ENCODE results near the gene FAM117B.
"Not testable (repeated sequence)": the region's sequence is repeated elsewhere in the genome, so short reads cannot be mapped to it uniquely, and the experiment has no call there.

The FAM117B gene

DNA sequence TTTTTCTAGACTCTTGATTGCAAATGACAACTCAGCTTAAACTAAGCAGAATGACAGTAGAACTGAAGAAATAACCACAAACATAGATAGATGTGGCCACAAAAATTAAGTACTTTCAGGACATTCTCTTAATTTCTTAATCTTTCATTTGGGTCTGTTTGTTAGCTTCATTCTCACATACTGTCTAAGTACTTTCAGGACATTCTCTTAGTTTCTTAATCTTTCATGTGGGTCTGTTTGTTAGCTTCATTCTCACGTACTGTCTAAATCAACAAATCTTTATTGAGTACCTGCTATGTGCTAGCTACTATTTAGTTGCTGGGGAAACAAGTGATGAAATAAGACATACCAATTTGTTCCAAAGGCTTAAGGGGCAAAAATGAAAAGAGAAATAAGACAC is 35.1 kb downstream of the FAM117B start:
- peak overlapping the region; percentile 49 for H3K4me2 ChIP-seq
- no peaks in the 10 kb centered on the region for H4K20me1 ChIP-seq (ENCODE audit: insufficient read depth)
- no peaks in the 10 kb centered on the region for H3K36me3 ChIP-seq (ENCODE audit: insufficient read depth)
- peaks cover 23% of the 10 kb centered on the region for H3K4me1 ChIP-seq (ENCODE audit: low read depth, poor library complexity, severe bottlenecking)
- H3K79me2 ChIP-seq (ENCODE audit: insufficient read depth, low read depth): no peaks in the 10 kb centered on the region
- no peak overlapping the region for H3K4me3 ChIP-seq (IDR thresholded peaks at IDR 0.05; ENCODE audit: insufficient read depth, low read depth, low read length)
- no peak overlapping the region for H3K9ac ChIP-seq
- H3K27me3 ChIP-seq (ENCODE audit: insufficient read depth, low read depth): no peaks in the 10 kb centered on the region; the same call in 1 of the 2 replicates
- H3K27ac ChIP-seq: peak overlapping the region; percentile 5; the same call in 1 of the 2 replicates
- no peak overlapping the region for H2AFZ ChIP-seq (ENCODE audit: low read depth)
- TF ChIP-seq, protein P1, sequence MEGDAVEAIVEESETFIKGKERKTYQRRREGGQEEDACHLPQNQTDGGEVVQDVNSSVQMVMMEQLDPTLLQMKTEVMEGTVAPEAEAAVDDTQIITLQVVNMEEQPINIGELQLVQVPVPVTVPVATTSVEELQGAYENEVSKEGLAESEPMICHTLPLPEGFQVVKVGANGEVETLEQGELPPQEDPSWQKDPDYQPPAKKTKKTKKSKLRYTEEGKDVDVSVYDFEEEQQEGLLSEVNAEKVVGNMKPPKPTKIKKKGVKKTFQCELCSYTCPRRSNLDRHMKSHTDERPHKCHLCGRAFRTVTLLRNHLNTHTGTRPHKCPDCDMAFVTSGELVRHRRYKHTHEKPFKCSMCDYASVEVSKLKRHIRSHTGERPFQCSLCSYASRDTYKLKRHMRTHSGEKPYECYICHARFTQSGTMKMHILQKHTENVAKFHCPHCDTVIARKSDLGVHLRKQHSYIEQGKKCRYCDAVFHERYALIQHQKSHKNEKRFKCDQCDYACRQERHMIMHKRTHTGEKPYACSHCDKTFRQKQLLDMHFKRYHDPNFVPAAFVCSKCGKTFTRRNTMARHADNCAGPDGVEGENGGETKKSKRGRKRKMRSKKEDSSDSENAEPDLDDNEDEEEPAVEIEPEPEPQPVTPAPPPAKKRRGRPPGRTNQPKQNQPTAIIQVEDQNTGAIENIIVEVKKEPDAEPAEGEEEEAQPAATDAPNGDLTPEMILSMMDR (conservative IDR thresholded peaks at IDR 0.05; ENCODE audit: low read depth, low read length): no peak

DNA sequence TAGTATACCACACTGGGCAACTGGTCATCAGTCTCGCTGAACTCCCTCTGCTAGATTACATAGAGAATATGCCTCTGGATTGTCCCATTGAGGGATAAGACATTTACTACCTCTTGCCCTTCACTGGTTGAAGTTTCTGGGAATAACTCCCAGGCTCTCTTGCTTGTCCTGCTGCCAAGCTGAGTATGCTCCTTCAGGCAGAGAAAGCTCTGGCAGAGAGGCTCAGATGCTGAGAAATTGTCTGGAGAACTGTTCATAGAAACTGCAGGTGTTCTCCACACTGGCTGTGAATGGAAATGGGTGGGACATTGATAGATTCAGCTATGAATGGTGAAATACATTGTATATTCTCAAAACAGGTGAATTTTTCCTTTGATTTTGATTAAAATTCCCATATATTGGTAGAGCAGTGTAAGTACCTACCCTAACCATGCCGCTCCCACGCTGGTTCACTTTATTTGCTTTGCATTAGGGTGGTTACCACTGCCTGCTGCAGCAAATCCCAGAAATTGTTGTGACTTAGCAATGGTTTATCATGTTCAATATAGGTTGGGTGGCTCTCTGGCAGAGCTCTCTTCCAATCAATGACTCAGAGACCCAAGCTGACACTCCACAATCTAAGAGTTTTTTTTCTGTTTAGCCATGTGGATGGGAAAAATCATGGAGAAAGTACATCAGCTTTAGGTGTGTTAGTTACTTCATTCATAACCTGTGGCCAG is 36.7 kb downstream of the FAM117B start:
- no peak overlapping the region for H3K9ac ChIP-seq
- no peak overlapping the region for H3K27ac ChIP-seq
- H3K4me2 ChIP-seq: no peak overlapping the region
- no peak overlapping the region for H2AFZ ChIP-seq (ENCODE audit: low read depth)
- no peaks in the 10 kb centered on the region for H3K36me3 ChIP-seq (ENCODE audit: insufficient read depth)
- TF ChIP-seq, protein P1 (conservative IDR thresholded peaks at IDR 0.05; ENCODE audit: low read depth, low read length): no peak
- H3K4me3 ChIP-seq (IDR thresholded peaks at IDR 0.05; ENCODE audit: insufficient read depth, low read depth, low read length): no peak overlapping the region
- H3K27me3 ChIP-seq (ENCODE audit: insufficient read depth, low read depth): no peaks in the 10 kb centered on the region; the same call in 1 of the 2 replicates
- H3K4me1 ChIP-seq (ENCODE audit: low read depth, poor library complexity, severe bottlenecking): peaks cover 23% of the 10 kb centered on the region
- no peaks in the 10 kb centered on the region for H4K20me1 ChIP-seq (ENCODE audit: insufficient read depth)
- no peaks in the 10 kb centered on the region for H3K79me2 ChIP-seq (ENCODE audit: insufficient read depth, low read depth)

DNA sequence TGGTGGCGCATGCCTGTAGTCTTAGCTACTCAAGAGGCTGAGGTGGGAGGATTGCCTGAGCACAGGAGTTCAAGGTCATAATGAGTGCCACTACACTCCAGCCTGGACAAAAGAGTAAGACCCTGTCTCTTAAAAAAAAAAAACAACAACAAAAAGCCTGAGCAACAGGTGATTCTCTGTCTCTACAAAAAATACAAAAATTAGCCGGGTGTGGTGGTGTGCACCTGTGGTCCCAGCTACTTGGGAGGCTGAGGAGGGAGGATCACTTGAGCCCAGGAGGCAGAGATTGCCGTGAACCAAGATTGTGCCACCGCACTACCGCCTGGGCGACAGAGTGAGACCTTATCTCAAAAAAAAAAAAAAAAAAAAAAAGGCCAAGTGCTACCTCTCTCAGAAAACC is 40.3 kb downstream of the FAM117B start:
- H3K4me1 ChIP-seq (ENCODE audit: low read depth, poor library complexity, severe bottlenecking); H3K27ac ChIP-seq; H3K36me3 ChIP-seq (ENCODE audit: insufficient read depth); H3K4me3 ChIP-seq (IDR thresholded peaks at IDR 0.05; ENCODE audit: insufficient read depth, low read depth, low read length); H3K27me3 ChIP-seq (ENCODE audit: insufficient read depth, low read depth); H3K9ac ChIP-seq; H3K79me2 ChIP-seq (ENCODE audit: insufficient read depth, low read depth); H3K4me2 ChIP-seq; H2AFZ ChIP-seq (ENCODE audit: low read depth); H4K20me1 ChIP-seq (ENCODE audit: insufficient read depth): not testable (repeated sequence)

DNA sequence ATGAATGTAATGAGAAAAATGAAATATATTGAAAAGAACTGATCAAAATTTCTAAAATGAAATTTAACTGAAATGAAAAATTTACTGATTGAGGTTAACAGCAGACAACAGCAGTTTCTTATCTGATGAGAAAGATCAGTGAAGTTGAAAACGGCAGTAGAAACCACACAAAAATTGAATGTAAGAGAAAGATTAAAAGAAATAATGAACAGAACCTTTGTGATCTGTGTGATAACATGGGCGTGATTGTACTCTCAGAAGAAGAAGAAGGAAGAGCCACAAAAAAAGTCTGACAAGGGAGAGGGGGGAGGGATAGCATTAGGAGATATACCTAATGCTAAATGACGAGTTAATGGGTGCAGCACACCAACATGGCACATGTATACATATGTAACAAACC is 45.2 kb downstream of the FAM117B start:
- no peak overlapping the region for H3K4me3 ChIP-seq (IDR thresholded peaks at IDR 0.05; ENCODE audit: insufficient read depth, low read depth, low read length)
- no peaks in the 10 kb centered on the region for H3K79me2 ChIP-seq (ENCODE audit: insufficient read depth, low read depth)
- H2AFZ ChIP-seq (ENCODE audit: low read depth): no peak overlapping the region
- no peaks in the 10 kb centered on the region for H3K4me1 ChIP-seq (ENCODE audit: low read depth, poor library complexity, severe bottlenecking)
- H3K4me2 ChIP-seq: no peak overlapping the region
- no peaks in the 10 kb centered on the region for H3K27me3 ChIP-seq (ENCODE audit: insufficient read depth, low read depth)
- H4K20me1 ChIP-seq (ENCODE audit: insufficient read depth): no peaks in the 10 kb centered on the region
- H3K27ac ChIP-seq: no peak overlapping the region
- TF ChIP-seq, protein P1 (conservative IDR thresholded peaks at IDR 0.05; ENCODE audit: low read depth, low read length): no peak
- no peaks in the 10 kb centered on the region for H3K36me3 ChIP-seq (ENCODE audit: insufficient read depth)
- H3K9ac ChIP-seq: no peak overlapping the region

DNA sequence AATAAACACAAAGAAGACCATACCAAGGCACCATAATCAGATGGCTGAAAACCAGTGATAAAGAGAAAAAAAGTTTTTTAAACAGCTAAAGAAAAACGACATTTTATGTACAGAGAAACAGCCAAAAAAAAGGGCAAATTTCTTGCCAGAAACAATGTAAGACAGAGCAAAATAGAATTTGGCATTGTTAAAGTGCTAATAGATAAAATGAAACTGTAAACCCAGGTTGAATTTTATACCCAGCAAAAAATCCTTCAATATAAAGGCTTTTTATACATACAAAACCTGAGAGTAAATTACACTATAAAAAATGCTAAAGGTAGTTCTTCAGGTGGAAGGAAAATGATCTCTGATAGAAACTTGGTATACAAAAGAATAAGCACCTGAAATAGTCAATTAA is 45.7 kb downstream of the FAM117B start:
- H3K9ac ChIP-seq: no peak overlapping the region
- no peak overlapping the region for H3K4me2 ChIP-seq
- H3K27me3 ChIP-seq (ENCODE audit: insufficient read depth, low read depth): no peaks in the 10 kb centered on the region
- no peak overlapping the region for H2AFZ ChIP-seq (ENCODE audit: low read depth)
- no peaks in the 10 kb centered on the region for H3K36me3 ChIP-seq (ENCODE audit: insufficient read depth)
- no peak overlapping the region for H3K27ac ChIP-seq
- TF ChIP-seq, protein P1 (conservative IDR thresholded peaks at IDR 0.05; ENCODE audit: low read depth, low read length): no peak
- no peaks in the 10 kb centered on the region for H3K79me2 ChIP-seq (ENCODE audit: insufficient read depth, low read depth)
- no peaks in the 10 kb centered on the region for H4K20me1 ChIP-seq (ENCODE audit: insufficient read depth)
- H3K4me1 ChIP-seq (ENCODE audit: low read depth, poor library complexity, severe bottlenecking): no peaks in the 10 kb centered on the region
- no peak overlapping the region for H3K4me3 ChIP-seq (IDR thresholded peaks at IDR 0.05; ENCODE audit: insufficient read depth, low read depth, low read length)
